ENCODE results near the gene RAB13. TPM values are rescaled to one million over a fixed set of nuclear protein-coding genes. Genes with fewer than 3 reads are reported as not detected.

Gene RAB13
- total and polyA plus RNA-seq, 2 of the 13 experiments (the other 11 are each of a cell fraction or from before 2014, with no cell fraction given): 15.9 to 24.7 TPM

DNA sequence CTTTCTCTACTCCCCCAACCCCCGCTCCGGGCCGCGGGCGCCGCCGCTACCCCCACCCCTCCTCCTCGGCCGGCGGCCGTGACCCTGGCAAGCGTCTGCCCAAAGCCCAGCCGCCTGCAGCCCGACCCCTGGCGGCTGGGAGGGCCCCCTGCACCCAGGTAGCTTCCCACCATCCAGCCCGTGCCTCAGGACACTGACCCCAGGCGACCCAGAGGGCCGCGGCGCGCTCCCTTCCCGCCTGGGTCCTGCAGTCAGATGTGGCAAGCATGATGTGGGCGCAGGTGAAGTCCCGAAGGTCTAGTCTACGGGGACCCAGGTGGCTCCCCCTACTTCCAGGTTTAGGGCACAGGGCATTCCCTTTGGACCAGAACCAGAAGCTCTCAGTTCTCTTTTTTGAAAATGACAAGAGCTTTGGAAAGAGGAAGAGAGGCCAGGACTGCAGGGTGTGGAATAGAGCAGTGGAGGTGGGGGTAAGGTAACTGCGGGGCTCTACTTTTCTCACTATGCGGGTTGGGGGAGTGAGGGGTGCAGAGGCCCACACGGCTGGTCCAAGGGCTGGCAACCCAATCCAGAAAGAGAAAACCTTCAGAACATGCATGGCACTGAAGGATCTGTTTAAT is 39.4 kb downstream of the RAB13 start, which contains the start of gene DENND4B (continued):
- TF ChIP-seq ZZZ3 (CRISPR knock-in tag; IDR thresholded peaks at IDR 0.05; ENCODE audit: borderline replicate concordance) (peak; percentile 70; the same call in 1 of the 2 replicates), TARDBP (CRISPR knock-in tag; IDR thresholded peaks at IDR 0.05) (peak; percentile 34; the same call in 1 of the 2 replicates), POGZ (CRISPR knock-in tag; IDR thresholded peaks at IDR 0.05) (peak; percentile 59; the same call in 1 of the 2 replicates), CBX5 (CRISPR knock-in tag; IDR thresholded peaks at IDR 0.05; ENCODE audit: borderline replicate concordance) (peak; percentile 37; the same call in 1 of the 2 replicates), ZNF574 (CRISPR knock-in tag; IDR thresholded peaks at IDR 0.05) (peak; percentile 98), SOX13 (IDR thresholded peaks at IDR 0.05) (no peak), SOX13 (CRISPR knock-in tag; conservative IDR thresholded peaks at IDR 0.05 in 1 of 2, IDR thresholded peaks at IDR 0.05 in 1 of 2) (peak in 1 of 2 experiments; percentile 22; a peak in 1 of 4 replicates), SMYD3 (CRISPR knock-in tag; IDR thresholded peaks at IDR 0.05) (no peak), KDM4B (CRISPR knock-in tag; IDR thresholded peaks at IDR 0.05) (0 out of 2 replicates have a peak, but pooled peaks have one; percentile 65), NFKBIZ (CRISPR knock-in tag; IDR thresholded peaks at IDR 0.05) (0 out of 2 replicates have a peak, but pooled peaks have one; percentile 29), KDM3A (CRISPR knock-in tag; IDR thresholded peaks at IDR 0.05; ENCODE audit: low read depth) (peak; percentile 37; the same call in 1 of the 2 replicates), ARHGAP35 (CRISPR knock-in tag; IDR thresholded peaks at IDR 0.05; ENCODE audit: borderline replicate concordance) (no peak), MAZ (IDR thresholded peaks at IDR 0.05; ENCODE audit: borderline replicate concordance, low read depth, low read length) (peak; percentile 73; the same call in 1 of the 2 replicates), MAZ (CRISPR knock-in tag; IDR thresholded peaks at IDR 0.05; ENCODE audit: low read depth) (peak; percentile 65; the same call in 1 of the 2 replicates), CHD4 (IDR thresholded peaks at IDR 0.05; ENCODE audit: borderline replicate concordance, low read length) (no peak), ISL2 (CRISPR knock-in tag; IDR thresholded peaks at IDR 0.05) (peak; percentile 66; the same call in 1 of the 2 replicates)
- TF ChIP-seq, protein P1, sequence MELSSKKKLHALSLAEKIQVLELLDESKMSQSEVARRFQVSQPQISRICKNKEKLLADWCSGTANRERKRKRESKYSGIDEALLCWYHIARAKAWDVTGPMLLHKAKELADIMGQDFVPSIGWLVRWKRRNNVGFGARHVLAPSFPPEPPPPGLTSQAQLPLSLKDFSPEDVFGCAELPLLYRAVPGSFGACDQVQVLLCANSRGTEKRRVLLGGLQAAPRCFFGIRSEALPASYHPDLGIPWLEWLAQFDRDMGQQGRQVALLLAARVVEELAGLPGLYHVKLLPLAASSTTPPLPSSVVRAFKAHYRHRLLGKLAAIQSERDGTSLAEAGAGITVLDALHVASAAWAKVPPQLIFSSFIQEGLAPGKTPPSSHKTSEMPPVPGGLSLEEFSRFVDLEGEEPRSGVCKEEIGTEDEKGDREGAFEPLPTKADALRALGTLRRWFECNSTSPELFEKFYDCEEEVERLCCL (CRISPR knock-in tag; IDR thresholded peaks at IDR 0.05; ENCODE audit: borderline replicate concordance): no peak
- TF ChIP-seq, protein P2, sequence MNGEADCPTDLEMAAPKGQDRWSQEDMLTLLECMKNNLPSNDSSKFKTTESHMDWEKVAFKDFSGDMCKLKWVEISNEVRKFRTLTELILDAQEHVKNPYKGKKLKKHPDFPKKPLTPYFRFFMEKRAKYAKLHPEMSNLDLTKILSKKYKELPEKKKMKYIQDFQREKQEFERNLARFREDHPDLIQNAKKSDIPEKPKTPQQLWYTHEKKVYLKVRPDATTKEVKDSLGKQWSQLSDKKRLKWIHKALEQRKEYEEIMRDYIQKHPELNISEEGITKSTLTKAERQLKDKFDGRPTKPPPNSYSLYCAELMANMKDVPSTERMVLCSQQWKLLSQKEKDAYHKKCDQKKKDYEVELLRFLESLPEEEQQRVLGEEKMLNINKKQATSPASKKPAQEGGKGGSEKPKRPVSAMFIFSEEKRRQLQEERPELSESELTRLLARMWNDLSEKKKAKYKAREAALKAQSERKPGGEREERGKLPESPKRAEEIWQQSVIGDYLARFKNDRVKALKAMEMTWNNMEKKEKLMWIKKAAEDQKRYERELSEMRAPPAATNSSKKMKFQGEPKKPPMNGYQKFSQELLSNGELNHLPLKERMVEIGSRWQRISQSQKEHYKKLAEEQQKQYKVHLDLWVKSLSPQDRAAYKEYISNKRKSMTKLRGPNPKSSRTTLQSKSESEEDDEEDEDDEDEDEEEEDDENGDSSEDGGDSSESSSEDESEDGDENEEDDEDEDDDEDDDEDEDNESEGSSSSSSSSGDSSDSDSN (CRISPR knock-in tag; IDR thresholded peaks at IDR 0.05): no peak; the same call in 1 of the 2 replicates
